ENCODE results near the gene KCMF1.

DNA sequence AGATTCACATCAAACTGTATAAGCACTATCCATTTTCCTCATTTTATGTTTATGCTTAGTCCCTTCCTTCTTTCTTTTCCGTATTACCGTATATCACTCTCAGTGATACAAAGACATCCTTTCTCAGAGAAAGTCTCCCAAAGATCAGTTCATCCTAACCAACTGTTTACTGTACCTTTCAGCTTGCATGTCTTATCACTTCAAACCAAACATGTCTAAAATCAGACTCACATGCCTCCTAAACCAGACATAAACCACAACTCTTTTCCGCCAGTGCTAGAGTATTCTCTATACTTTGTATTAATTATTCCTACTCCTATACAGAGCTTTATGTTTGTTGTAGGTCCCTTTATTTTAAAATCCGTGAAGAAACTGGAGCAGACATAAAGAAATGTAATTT lies 41.5 kb downstream of the KCMF1 start:
- TF ChIP-seq POLR2A (IDR thresholded peaks at IDR 0.05; ENCODE audit: low read depth, low read length) (no peak), POLR2AphosphoS5 (IDR thresholded peaks at IDR 0.05; ENCODE audit: low read depth, low read length) (no peak), TAF1 (IDR thresholded peaks at IDR 0.05; ENCODE audit: borderline replicate concordance, low read depth, low read length) (no peak)
